GM12878 (cell line): ENCODE results near the gene SCARB1. TPM values are rescaled to one million over a fixed set of nuclear protein-coding genes. Genes with fewer than 3 reads are reported as not detected.

ENCODE experiments used
- GABPA ChIP-seq: IDR thresholded peaks from 2 replicates; pipeline ENCODE4 v1.6.1; 2014; ENCODE audit warnings: antibody characterized with exemption, low read depth, mild to moderate bottlenecking, inconsistent platforms
- MEF2A ChIP-seq: IDR thresholded peaks from 2 replicates; pipeline ENCODE4 v1.6.1; 2011; ENCODE audit warnings: low read depth, mild to moderate bottlenecking, low read length, moderate library complexity; ENCODE audit not compliant: insufficient read depth
- MEF2B ChIP-seq: fragments of 450-650 bp; IDR thresholded peaks from 2 replicates; pipeline ENCODE4 v1.6.1; 2018; ENCODE audit warnings: mild to moderate bottlenecking, moderate library complexity; ENCODE audit not compliant: partially characterized antibody, poor library complexity, severe bottlenecking
- SMAD1 ChIP-seq: fragments of 450-650 bp; IDR thresholded peaks from 2 replicates; pipeline ENCODE4 v1.6.1; 2018; ENCODE audit warnings: mild to moderate bottlenecking, low read depth; ENCODE audit not compliant: partially characterized antibody
- SMARCA5 ChIP-seq: fragments of 450-650 bp; IDR thresholded peaks from 2 replicates; pipeline ENCODE4 v1.6.1; 2017; ENCODE audit warnings: mild to moderate bottlenecking
- SP1 ChIP-seq: IDR thresholded peaks from one replicate; pipeline ENCODE4 v1.6.1; 2011; ENCODE audit warnings: low read depth, low read length
- SPI1 ChIP-seq: IDR thresholded peaks from 2 replicates; pipeline ENCODE4 v1.6.1; 2011; ENCODE audit warnings: low read depth, mild to moderate bottlenecking, low read length, moderate library complexity, borderline replicate concordance; ENCODE audit not compliant: insufficient read depth
- polyA plus RNA-seq, 11 experiments: library from polyadenylated mRNA; depleted of rRNA in 4 of 11; unstranded in 6 of 11; stranded (reverse) in 5 of 11; fragments of >200 nt; fragmentation: Nextera tagmentation in 4 of 11; fragmentation: Illumina TruSeq in 1 of 11; extraction: Ambion mirVana in 4 of 11; extraction: Trizol in 1 of 11; gene quantifications; 1 replicate in 1 of 11; 2 replicates in 10 of 11; pipeline versions ENCODE4 v1.2.1 to v1.2.3, GENCODE V29; 2011 to 2016; ENCODE audit warnings: inconsistent platforms in 2 of 11, missing spikeins in 2 of 11, low read depth in 1 of 11
- total RNA-seq, 4 experiments: library from RNA; depleted of rRNA in 3 of 4; stranded (reverse); fragments of >200 nt in 3 of 4; fragmentation: Illumina TruSeq in 1 of 4; extraction: Trizol in 1 of 4; gene quantifications; 2 replicates each; pipeline versions ENCODE4 v1.2.1 to v1.2.3, GENCODE V29; 2013 to 2021
- TF ChIP-seq, protein P1 (sequence below): IDR thresholded peaks from 2 replicates; pipeline ENCODE4 v1.6.1; 2011; ENCODE audit warnings: borderline replicate concordance, low read depth, mild to moderate bottlenecking, moderate library complexity, low read length; ENCODE audit not compliant: insufficient read depth, poor library complexity, severe bottlenecking
- TF ChIP-seq, protein P2 (sequence below): fragments of 450-650 bp; IDR thresholded peaks from 2 replicates; pipeline ENCODE4 v1.6.1; 2016; ENCODE audit warnings: mild to moderate bottlenecking

The SCARB1 gene
- total and polyA plus RNA-seq, 10 of the 15 experiments (the other 5 are each of a cell fraction or from before 2014, with no cell fraction given) = 0.34 to 104 (median 63.1) TPM

DNA sequence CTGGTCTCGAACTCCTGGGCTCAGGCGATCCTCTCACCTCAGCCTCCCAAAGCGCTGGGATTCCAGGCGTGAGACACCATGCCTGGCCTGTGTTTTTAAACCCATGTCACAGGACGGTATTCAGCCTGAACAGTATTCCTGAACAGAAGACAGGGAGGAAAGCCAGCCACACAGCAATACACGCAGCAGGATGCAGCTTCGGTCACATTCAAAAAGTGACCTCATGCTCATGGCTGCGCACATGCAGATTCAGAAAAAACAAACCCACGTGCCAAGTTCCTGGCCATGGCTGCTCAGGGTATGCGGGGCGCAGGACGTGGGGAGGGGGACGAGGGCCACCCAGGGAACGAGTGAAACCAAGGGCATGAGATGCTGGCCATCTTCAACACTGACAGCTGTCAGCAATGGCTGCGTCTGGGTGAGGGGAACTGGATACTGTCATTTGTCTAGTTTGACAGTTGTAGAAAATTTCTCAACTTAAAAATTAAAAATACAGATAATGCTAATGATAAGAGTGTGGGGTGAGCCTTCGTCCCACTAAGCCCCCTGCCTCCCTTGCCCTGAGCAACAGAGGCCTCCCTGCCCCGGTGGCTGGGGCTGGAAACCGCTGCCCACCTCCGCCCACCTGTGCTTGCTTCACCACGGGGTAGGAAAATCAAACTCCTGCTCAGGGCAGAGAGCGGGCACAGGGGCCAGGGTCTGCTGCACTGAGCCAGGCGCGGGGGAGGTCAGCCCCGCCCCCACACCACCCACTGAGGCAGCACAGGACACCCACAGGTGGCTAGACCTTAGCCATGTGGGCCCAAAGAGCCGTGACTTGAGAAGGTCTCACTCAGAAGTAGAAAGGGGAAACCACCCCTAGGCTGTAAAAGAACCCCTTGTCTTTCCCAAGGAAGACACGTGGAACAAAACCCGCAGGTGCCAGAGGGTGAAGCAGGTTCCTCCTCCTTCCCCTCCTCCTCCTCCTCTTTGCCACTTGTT is 84.2 kb downstream of the SCARB1 start (continued):
- TF ChIP-seq, protein P1, sequence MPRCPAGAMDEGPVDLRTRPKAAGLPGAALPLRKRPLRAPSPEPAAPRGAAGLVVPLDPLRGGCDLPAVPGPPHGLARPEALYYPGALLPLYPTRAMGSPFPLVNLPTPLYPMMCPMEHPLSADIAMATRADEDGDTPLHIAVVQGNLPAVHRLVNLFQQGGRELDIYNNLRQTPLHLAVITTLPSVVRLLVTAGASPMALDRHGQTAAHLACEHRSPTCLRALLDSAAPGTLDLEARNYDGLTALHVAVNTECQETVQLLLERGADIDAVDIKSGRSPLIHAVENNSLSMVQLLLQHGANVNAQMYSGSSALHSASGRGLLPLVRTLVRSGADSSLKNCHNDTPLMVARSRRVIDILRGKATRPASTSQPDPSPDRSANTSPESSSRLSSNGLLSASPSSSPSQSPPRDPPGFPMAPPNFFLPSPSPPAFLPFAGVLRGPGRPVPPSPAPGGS = peak; percentile 91
- TF ChIP-seq SMARCA5 (no peak), SMAD1 (no peak), MEF2B (peak; percentile 32), GABPA (no peak), MEF2A (no peak), SPI1 (0 out of 2 replicates have a peak, but pooled peaks have one; percentile 14), SP1 (peak; percentile 49)
- TF ChIP-seq, protein P2, sequence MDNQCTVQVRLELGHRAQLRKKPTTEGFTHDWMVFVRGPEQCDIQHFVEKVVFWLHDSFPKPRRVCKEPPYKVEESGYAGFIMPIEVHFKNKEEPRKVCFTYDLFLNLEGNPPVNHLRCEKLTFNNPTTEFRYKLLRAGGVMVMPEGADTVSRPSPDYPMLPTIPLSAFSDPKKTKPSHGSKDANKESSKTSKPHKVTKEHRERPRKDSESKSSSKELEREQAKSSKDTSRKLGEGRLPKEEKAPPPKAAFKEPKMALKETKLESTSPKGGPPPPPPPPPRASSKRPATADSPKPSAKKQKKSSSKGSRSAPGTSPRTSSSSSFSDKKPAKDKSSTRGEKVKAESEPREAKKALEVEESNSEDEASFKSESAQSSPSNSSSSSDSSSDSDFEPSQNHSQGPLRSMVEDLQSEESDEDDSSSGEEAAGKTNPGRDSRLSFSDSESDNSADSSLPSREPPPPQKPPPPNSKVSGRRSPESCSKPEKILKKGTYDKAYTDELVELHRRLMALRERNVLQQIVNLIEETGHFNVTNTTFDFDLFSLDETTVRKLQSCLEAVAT = no peak
